GM13977 (cell line): ENCODE results near the gene IL1RAPL2.

Experiments used
- DNase-seq: peaks from one replicate; pipeline ENCODE4 v3.0.0; 2012; ENCODE audit warnings: low spot score
- in situ Hi-C: fragments of 300-500 bp; cut with MboI; formaldehyde crosslinking; loops from one replicate; pipeline ENCODE4 v1.12.0; 2022; ENCODE audit warnings: low sequenced_read_pairs, low pct_unique_long_range_greater_than_20kb, mixed read lengths, inconsistent platforms; ENCODE audit not compliant: unreplicated experiment
- TF ChIP-seq, protein P1 (sequence below): IDR thresholded peaks from 2 replicates; pipeline ENCODE4 v1.5.1; 2012; ENCODE audit warnings: mild to moderate bottlenecking, control low read depth; ENCODE audit not compliant: insufficient read depth; ENCODE audit errors: extremely low read depth, missing control alignments

Gene IL1RAPL2

DNA sequence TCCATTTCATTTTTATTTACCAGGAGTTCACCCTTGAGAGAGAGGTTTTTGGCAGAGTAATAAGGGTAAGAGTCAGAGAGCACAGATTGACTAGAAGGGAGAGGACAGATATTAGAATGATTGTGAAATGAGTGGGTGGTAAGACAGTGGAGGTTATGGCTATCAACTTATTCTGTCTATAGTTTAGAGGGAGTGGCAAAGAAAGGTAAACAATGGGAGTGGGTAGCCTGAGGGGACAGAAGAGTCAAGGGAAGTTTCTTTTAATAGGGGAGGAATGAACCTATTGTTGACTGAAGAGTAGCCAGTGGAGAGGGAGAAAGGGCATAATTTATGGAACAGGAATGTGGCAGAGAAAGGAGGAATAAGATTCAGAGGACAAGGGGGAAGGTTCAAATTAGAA lies 1069.8 kb downstream of the IL1RAPL2 start:
- TF ChIP-seq, protein P1, sequence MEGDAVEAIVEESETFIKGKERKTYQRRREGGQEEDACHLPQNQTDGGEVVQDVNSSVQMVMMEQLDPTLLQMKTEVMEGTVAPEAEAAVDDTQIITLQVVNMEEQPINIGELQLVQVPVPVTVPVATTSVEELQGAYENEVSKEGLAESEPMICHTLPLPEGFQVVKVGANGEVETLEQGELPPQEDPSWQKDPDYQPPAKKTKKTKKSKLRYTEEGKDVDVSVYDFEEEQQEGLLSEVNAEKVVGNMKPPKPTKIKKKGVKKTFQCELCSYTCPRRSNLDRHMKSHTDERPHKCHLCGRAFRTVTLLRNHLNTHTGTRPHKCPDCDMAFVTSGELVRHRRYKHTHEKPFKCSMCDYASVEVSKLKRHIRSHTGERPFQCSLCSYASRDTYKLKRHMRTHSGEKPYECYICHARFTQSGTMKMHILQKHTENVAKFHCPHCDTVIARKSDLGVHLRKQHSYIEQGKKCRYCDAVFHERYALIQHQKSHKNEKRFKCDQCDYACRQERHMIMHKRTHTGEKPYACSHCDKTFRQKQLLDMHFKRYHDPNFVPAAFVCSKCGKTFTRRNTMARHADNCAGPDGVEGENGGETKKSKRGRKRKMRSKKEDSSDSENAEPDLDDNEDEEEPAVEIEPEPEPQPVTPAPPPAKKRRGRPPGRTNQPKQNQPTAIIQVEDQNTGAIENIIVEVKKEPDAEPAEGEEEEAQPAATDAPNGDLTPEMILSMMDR, result no peak
- in situ Hi-C loops, result no loop called here
- DNase-seq, result no peak

DNA sequence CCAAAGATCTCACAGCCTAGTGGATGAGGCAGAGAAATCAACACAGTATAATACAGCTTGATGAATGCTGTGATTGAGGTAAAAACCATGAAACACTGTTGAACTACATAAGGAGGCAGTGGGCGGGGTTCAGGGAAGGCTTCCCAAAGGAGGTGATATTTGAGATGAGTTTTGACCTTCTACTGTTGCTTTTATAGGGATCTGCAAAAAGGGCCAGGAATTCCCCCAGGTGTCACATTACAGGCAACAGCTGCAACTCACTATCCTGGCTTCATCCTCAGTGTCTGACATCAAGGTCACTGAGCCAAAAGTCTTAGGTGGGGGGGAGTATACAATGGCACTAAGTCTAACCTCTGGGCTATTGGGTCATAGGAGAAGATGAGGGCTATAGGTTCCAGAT lies 1070.7 kb downstream of the IL1RAPL2 start:
- in situ Hi-C loops, result no loop called here
- no peak for DNase-seq
- TF ChIP-seq, protein P1, result no peak

DNA sequence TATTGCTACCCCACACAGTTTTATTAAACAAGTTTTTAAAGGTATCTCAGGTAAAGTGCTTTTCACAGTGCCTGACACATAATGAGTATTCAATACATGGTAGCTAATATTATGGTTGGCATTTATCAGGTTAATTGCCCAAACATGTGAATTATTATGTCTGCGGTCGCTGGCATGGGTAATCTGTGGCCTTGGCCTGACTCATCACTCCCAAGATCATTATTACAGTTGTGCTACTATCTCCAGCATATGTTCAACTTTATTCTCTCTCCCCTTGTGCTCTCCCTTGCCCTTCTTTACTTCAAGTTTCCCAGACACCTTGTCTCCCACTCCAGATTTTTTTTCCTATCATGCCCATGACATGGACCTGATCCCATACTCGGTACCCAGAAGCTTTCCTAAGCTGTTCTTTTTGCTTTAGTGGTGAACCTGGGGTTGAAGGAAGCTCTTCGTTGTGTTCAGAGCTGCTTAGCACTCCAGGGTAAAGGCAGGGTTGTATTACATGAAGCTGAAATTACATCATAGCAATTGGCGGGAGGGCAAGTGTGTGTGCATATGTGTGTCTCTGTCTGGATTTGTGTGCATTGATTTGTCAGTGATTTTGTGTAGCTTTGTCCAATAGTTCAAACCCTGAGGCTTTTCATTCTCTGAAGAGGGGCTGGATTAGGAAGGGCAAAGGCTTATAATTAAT lies 1079.8 kb downstream of the IL1RAPL2 start:
- TF ChIP-seq, protein P1, result no peak
- in situ Hi-C loops, result no loop called here
- no peak for DNase-seq

DNA sequence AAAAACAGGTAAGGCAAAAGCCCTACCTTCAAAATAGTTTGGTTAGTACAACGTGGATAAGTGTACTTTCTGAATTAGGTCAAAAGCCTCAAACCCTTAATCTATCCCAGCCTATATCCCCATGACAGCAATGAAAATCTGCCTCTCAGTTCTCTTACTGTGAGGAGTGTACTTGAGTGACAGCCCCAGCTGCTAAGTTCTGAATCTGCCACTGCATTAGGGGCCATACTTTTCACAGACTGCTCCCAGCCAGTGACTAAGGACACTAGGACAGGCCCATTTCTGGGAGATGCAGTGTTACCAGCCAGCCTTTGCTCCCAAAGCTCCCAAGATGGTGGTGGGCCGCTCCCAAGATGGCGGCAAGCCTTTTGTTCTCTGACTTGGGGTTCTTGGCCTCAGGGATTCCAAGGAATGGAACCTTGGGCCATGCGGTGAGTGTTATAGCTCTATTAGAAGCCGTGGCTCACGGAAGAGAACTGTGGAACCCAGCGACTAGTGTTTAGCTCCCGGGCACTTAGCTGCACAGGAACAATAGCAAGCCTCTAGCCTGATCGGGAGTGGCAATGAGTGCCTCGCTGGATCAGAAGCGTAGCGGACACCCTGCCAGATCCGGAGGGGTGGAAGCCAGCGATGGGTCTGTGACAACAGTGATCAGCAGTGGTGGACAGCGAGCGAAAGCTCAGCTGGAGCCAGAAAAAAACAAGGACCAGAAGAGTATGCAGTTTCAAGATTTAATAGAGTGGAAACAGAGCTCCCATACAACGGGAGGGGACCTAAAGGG lies 1080.8 kb downstream of the IL1RAPL2 start:
- in situ Hi-C loops, result no loop called here
- TF ChIP-seq, protein P1, result no peak
- DNase-seq, result no peak

DNA sequence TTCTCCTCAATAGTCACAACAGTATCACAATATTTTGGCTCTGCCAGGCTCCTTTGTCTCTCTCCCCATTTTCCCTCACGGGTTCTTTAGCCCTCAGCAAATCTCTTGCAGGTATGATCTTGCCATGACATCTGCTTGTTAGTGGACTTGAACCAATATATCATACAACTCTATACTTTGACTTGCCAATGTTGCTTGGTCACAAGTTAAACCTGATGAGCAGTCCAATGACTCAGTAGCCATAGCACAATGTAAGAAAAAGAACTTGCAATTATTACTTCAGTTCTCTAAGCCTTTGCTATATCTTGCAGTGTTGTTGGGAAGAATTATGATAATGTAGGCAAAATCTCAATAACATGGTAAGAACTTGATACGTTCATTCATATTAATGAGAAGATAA lies 1081.8 kb downstream of the IL1RAPL2 start:
- in situ Hi-C loops, result no loop called here
- DNase-seq, result no peak
- TF ChIP-seq, protein P1, result no peak

DNA sequence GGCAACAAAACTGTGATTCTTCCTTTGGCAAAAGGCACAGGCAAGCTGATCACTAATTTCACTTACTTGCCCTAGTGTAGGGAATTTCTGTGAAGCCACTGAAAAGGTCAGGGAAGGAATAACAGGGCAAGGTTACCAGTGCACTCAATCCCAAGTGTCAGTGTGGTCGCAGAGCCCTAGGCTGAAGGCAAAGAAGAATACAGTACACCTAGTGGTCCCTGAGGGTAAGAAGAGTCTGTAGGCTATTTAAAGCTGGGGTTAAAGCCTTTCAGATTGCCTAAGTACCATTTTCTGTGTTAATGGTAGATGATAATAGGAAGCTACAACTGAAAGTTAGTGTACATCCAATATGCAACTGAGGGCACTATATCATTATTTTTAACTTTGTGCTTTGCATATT lies 1082.7 kb downstream of the IL1RAPL2 start:
- TF ChIP-seq, protein P1, result no peak
- no peak for DNase-seq
- in situ Hi-C loops, result no loop called here
